Psoas muscle (tissue), 8 donors: ENCODE data around the gene GTPBP1. TPM values are rescaled to one million over a fixed set of nuclear protein-coding genes. Genes with fewer than 3 reads are reported as not detected.

Source experiments
- ATAC-seq, 4 donors: fragments of 200-7000 bp; cut with Tn5 transposase; one replicate each; pipeline ENCODE4 v1.9.1; 2020; ENCODE audit warnings: moderate library complexity in 3 of 4, mild to moderate bottlenecking in 2 of 4
- DNase-seq, 2 donors: peaks; one replicate each; pipeline ENCODE4 v3.0.0-alpha.2; 2020
- H3K27ac ChIP-seq: fragments of 200-600 bp; one replicate; pipeline ENCODE4 v1.8.0; 2022
- H3K27me3 ChIP-seq, 3 donors: fragments of 200-600 bp in 1 of 3; one replicate each; pipeline versions ENCODE4 v1.6.1 to v1.8.0; 2013 to 2022; ENCODE audit warnings: low read length in 2 of 3, mild to moderate bottlenecking in 2 of 3, moderate library complexity in 1 of 3; ENCODE audit not compliant: insufficient read depth in 3 of 3
- H3K36me3 ChIP-seq, 2 donors: fragments of 200-600 bp in 1 of 2; one replicate each; pipeline versions ENCODE4 v1.6.1 to v1.8.0; 2013 to 2022; ENCODE audit warnings: low read depth in 1 of 2, mild to moderate bottlenecking in 1 of 2, moderate library complexity in 1 of 2; ENCODE audit not compliant: insufficient read depth in 1 of 2
- H3K4me1 ChIP-seq: fragments of 200-600 bp; one replicate; pipeline ENCODE4 v1.8.0; 2022
- H3K4me3 ChIP-seq: fragments of 200-600 bp; one replicate; pipeline ENCODE4 v1.8.0; 2022; ENCODE audit warnings: mild to moderate bottlenecking
- H3K9me3 ChIP-seq: fragments of 200-600 bp; one replicate; pipeline ENCODE4 v1.8.0; 2022
- WGBS, 3 donors: extraction: QIAGEN DNeasy Blood & Tissue Kit; methylation state at CpG; one replicate each; pipeline versions ENCODE4 v1.1.6 to v1.1.7; 2013; 5-methylcytosine and 5-hydroxymethylcytosine counted together
- intact Hi-C, 2 donors: fragments of 100-400 bp; cut with DNase I; formaldehyde crosslinking; loops; one replicate each; pipeline versions ENCODE4 v1.11.0 to v1.14.2; 2022
- polyA plus RNA-seq, 3 donors: library from polyadenylated mRNA; stranded (reverse); fragments of 200-250 nt; gene quantifications; one replicate each; pipeline ENCODE4 v1.2.3, GENCODE V29; 2013
- total RNA-seq, 4 donors: library from RNA; stranded (reverse); fragmentation: NEBNext Ultra II Directional in 2 of 4; extraction: Animal tissue kit (Norgen Biotek cat#: 25700) in 2 of 4; gene quantifications; one replicate each; pipeline versions ENCODE4 v1.2.1 to v1.2.4, GENCODE V29; 2021 to 2023
- TF ChIP-seq, protein P1 (sequence below): fragments of 200-600 bp; IDR thresholded peaks from one replicate; pipeline ENCODE4 v1.8.0; 2022; ENCODE audit warnings: antibody characterized with exemption
- donor health status: healthy with polysubstance abuse.
- donor health status: DM: no; HTN: no; CAD: no; lungs with moderate emphysema.
- donor health status: Bipolar disorder and iron deficiency.
- donor health status: healthy.
- donor health status: DM: yes; HTN: yes; CAD: no.
- donor health status: DM: no; HTN: no; CAD: no.
- donor health status: DM: no; HTN: no; CAD: no.
- donor health status: DM: yes; HTN: yes; CAD: no.

The GTPBP1 gene
- total and polyA plus RNA-seq, 7 donors = 16.4 to 46.1 (median 24.3) TPM

DNA sequence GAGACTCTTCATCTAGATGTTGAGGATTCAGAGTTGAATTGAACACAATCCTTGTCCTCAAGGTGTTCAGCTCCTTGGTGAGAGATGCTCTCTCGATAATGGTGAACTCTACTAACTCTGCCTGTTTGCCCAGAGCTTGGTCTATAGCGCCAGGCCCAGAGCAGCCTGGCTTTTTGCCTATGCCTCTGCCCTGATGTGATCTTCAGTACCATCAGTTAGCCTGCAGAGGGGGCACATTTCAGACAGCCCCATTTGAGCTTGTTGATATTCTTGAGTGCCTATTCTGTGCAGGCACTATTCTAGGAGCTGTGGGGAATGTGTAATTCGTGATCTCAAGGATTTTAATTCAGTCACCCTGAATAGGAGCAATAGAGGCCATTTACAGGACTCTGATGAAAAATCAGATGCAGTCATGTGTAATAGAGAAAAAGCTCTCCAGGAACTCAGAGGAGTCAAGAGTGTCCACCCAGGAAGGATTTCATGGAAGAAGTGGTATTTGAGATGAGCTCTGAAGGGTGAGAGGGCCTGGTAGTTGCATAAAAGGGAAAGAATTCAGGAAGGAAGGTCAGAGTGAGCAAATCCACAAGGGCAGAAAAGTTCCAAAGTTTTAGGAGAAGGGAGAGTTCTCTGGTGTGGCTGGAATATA is 19.3 kb downstream of the GTPBP1 start:
- intact Hi-C loops = no loop called here
- 52 to 74% (median 59%) methylated on average over 3 of the region's 3 CpGs for WGBS, 3 donors
- Histone ChIP-seq H3K4me1 (no peaks in the 10 kb centered on the region), H3K27me3 (no peaks in the 10 kb centered on the region), H3K27ac (no peak overlapping the region), H3K9me3 (no peaks in the 10 kb centered on the region), H3K36me3 (peaks cover 8 to 100% of the 10 kb centered on the region in 2 donors), H3K4me3 (no peak overlapping the region)
- DNase-seq (peak in 1 of 2 donors; percentile 23), ATAC-seq (peak in 3 of 4 donors; percentile 30 to 66 (median 38))
- TF ChIP-seq, protein P1, sequence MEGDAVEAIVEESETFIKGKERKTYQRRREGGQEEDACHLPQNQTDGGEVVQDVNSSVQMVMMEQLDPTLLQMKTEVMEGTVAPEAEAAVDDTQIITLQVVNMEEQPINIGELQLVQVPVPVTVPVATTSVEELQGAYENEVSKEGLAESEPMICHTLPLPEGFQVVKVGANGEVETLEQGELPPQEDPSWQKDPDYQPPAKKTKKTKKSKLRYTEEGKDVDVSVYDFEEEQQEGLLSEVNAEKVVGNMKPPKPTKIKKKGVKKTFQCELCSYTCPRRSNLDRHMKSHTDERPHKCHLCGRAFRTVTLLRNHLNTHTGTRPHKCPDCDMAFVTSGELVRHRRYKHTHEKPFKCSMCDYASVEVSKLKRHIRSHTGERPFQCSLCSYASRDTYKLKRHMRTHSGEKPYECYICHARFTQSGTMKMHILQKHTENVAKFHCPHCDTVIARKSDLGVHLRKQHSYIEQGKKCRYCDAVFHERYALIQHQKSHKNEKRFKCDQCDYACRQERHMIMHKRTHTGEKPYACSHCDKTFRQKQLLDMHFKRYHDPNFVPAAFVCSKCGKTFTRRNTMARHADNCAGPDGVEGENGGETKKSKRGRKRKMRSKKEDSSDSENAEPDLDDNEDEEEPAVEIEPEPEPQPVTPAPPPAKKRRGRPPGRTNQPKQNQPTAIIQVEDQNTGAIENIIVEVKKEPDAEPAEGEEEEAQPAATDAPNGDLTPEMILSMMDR = peak; percentile 31

DNA sequence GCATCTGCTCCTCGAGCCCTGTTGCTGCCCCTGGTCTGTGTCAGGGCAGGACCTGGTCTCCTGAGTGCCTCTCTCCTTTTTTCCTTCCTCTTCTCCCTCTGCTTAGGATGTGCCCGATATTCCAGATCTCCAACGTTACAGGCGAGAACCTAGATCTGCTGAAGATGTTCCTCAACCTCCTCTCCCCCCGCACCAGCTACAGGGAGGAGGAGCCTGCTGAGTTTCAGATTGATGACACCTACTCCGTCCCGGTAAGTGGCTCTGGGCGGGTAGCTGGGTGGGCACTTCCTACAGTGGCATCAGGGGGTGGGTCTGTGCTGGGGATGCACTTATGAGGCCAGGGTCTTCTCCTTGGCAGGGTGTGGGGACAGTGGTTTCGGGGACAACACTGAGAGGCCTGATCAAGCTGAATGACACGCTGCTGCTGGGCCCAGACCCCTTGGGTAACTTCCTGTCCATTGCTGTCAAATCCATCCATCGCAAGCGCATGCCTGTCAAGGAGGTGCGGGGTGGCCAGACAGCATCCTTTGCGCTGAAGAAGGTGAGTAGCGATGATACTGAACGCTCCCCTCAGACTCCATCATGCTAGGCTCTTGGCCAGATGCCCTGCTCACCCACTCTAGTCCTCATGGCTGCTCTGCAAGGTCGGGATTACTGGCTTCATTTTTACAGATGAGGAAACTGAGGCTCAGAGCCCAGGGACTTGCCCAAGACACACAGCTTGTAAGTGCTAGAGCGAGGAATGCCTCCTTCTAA is 20.3 kb downstream of the GTPBP1 start:
- Histone ChIP-seq H3K27me3 (no peaks in the 10 kb centered on the region), H3K9me3 (no peaks in the 10 kb centered on the region), H3K4me3 (no peak overlapping the region), H3K36me3 (peaks cover 11 to 99% of the 10 kb centered on the region in 2 donors), H3K27ac (no peak overlapping the region), H3K4me1 (no peaks in the 10 kb centered on the region)
- WGBS, 3 donors = 91 to 96% (median 94%) methylated on average over 17 to 18 of the region's 18 CpGs
- DNase-seq (peak in 1 of 2 donors; percentile 12), ATAC-seq (no peak)
- intact Hi-C loops = no loop called here
- TF ChIP-seq, protein P1 = no peak

DNA sequence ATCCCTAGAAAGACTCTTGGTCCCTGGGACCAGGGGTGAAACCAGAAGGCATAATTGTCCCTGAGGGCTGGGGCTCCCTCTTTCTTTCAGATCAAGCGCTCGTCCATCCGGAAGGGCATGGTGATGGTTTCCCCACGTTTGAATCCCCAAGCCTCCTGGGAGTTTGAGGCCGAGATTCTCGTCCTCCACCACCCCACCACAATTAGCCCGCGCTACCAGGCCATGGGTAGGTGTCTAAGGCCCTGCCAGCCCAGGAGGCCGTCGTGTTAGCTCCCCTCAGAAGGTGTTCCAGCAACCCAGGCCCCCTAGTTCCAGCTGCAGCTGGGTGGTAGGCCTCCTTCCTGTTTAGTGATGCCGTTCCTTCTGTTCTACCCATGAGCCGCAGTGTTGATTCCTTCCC is 21.4 kb downstream of the GTPBP1 start:
- TF ChIP-seq, protein P1 = no peak
- DNase-seq (peak in 1 of 2 donors; percentile 49), ATAC-seq (no peak)
- 89 to 95% (median 90%) methylated on average over 12 of the region's 12 CpGs for WGBS, 3 donors
- no peaks in the 10 kb centered on the region for H3K9me3 ChIP-seq
- no peaks in the 10 kb centered on the region for H3K27me3 ChIP-seq
- H3K27ac ChIP-seq = no peak overlapping the region
- peaks cover 11 to 96% of the 10 kb centered on the region in 2 donors for H3K36me3 ChIP-seq
- H3K4me3 ChIP-seq = no peak overlapping the region
- H3K4me1 ChIP-seq = peaks cover 5% of the 10 kb centered on the region
- intact Hi-C loops = no loop called here

DNA sequence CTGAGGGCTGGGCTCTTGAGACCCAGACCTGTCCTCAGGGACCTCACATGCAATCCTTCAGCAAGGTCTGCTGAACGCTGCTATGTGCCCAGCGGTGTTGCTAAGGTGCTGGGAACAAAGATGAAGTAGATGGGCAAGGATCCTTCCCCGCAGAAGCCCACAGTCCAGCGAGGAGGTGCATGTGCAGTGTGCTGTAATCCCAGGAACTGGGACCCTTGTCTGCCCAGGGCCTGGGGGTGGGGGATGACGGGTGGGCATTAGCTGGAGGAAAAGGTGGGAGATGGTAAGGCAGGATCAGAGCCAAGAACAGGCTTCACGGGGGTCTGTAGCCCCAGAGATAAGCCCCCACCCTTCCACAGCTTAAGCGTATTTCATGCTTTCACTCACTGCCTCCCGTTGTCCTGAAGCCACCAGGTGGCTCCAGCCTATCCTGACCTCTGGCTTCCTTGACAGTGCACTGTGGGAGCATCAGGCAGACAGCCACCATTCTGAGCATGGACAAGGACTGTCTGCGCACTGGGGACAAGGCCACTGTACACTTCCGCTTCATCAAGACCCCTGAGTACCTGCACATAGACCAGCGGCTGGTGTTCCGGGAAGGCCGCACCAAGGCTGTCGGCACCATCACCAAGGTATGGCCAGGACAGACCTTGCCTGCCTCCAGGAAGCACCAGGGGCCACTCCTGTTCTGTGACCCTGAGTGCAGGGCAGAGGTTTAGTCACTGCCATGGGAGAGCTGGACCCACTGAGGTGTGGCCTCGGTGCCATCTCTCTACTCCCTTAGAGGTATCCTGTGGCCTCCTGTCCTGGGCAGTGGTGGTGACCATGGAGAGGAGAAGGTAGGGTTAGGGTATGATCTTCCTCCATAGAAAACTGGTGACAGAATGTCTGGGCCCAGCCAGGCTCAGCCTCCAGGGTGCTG is 22.0 kb downstream of the GTPBP1 start:
- Histone ChIP-seq H3K9me3 (no peaks in the 10 kb centered on the region), H3K27me3 (no peaks in the 10 kb centered on the region), H3K36me3 (peaks cover 11 to 90% of the 10 kb centered on the region in 2 donors), H3K4me3 (no peak overlapping the region), H3K27ac (no peak overlapping the region), H3K4me1 (peaks cover 12% of the 10 kb centered on the region)
- ATAC-seq = no peak
- intact Hi-C loops = no loop called here
- TF ChIP-seq, protein P1 = no peak
- 87 to 94% (median 90%) methylated on average over 15 of the region's 15 CpGs for WGBS, 3 donors
- DNase-seq = peak in 1 of 2 donors; percentile 34
